AG20443 (cell line): ENCODE results near the gene LRRC4B.
"Not testable (repeated sequence)": the region's sequence is repeated elsewhere in the genome, so short reads cannot be mapped to it uniquely, and the experiment has no call there.

Experiments used
- DNase-seq: peaks from one replicate; pipeline ENCODE4 v3.0.0; 2012; ENCODE audit warnings: low spot score, mixed read lengths

Gene LRRC4B

GRCh38 chr19:50567882-50568727 is at the start of gene LRRC4B:
LRRC4B (minus strand) TSS chr19:50568435; CDS start chr19:50548838, 19,597 bp downstream.
- no peak for DNase-seq

- DNase-seq = not testable (repeated sequence)
These were observed 44.5 kb upstream of the LRRC4B start for GRCh38 chr19:50612504-50613404.

GRCh38 chr19:50607874-50608785 is 39.9 kb upstream of the LRRC4B start:
- DNase-seq = peak; percentile 84

GRCh38 chr19:50607388-50607787 is 39.2 kb upstream of the LRRC4B start:
- no peak for DNase-seq

GRCh38 chr19:50606059-50606836 is 38.0 kb upstream of the LRRC4B start:
- DNase-seq = not testable (repeated sequence)

GRCh38 chr19:50604264-50605073 is 36.2 kb upstream of the LRRC4B start:
- DNase-seq = not testable (repeated sequence)

- no peak for DNase-seq
These were observed 34.7 kb upstream of the LRRC4B start for GRCh38 chr19:50602935-50603334.

- no peak for DNase-seq
These were observed 34.3 kb upstream of the LRRC4B start for GRCh38 chr19:50602496-50602895.

- no peak for DNase-seq
These were observed 33.8 kb upstream of the LRRC4B start for GRCh38 chr19:50602089-50602422.

GRCh38 chr19:50601407-50602088 is 33.3 kb upstream of the LRRC4B start:
- no peak for DNase-seq

- DNase-seq = no peak
These were observed 31.2 kb upstream of the LRRC4B start for GRCh38 chr19:50599427-50599826.

- no peak for DNase-seq
These were observed 22.0 kb upstream of the LRRC4B start for GRCh38 chr19:50590191-50590590.

GRCh38 chr19:50581795-50582660 is 13.8 kb upstream of the LRRC4B start:
- DNase-seq = not testable (repeated sequence)

GRCh38 chr19:50580970-50581634 is 12.9 kb upstream of the LRRC4B start:
- no peak for DNase-seq

GRCh38 chr19:50580240-50580639 is 12.0 kb upstream of the LRRC4B start:
- no peak for DNase-seq

GRCh38 chr19:50576769-50577168 is 8.5 kb upstream of the LRRC4B start:
- DNase-seq = not testable (repeated sequence)

- DNase-seq = peak; percentile 7
These were observed 5.7 kb upstream of the LRRC4B start for GRCh38 chr19:50573741-50574461.
